Smooth muscle cell (in vitro differentiated cells): ENCODE measurements around the gene AXDND1. TPM values are rescaled to one million over a fixed set of nuclear protein-coding genes. Genes with fewer than 3 reads are reported as not detected.
"Not testable (repeated sequence)": the region's sequence is repeated elsewhere in the genome, so short reads cannot be mapped to it uniquely, and the experiment has no call there.

ENCODE experiments used
- DNase-seq: peaks from one replicate; lab custom pipeline; 2025; ENCODE audit not compliant: unreplicated experiment; lab: John Stamatoyannopoulos, UW
- H2AFZ ChIP-seq: fragments of 200-600 bp; sonication (generic); 2 replicates; pipeline ENCODE4 v1.6.0; 2016; ENCODE audit warnings: antibody characterized with exemption, low read depth, mild to moderate bottlenecking
- H3F3A ChIP-seq: fragments of 200-600 bp; sonication (generic); 2 replicates; pipeline ENCODE4 v1.6.0; 2017; ENCODE audit warnings: antibody characterized with exemption, low read depth
- H3K27ac ChIP-seq: fragments of 200-600 bp; sonication (generic); 2 replicates; pipeline ENCODE4 v1.5.1; 2016; ENCODE audit warnings: low read depth, mild to moderate bottlenecking
- H3K27me3 ChIP-seq: fragments of 200-600 bp; sonication (generic); 2 replicates; pipeline ENCODE4 v1.6.1; 2016; ENCODE audit warnings: low read depth, mild to moderate bottlenecking
- H3K36me3 ChIP-seq: fragments of 200-600 bp; sonication (generic); 2 replicates; pipeline ENCODE4 v1.5.1; 2016; ENCODE audit warnings: low read depth
- H3K4me1 ChIP-seq: fragments of 200-600 bp; sonication (generic); 2 replicates; pipeline ENCODE4 v1.5.1; 2016; ENCODE audit warnings: low read depth
- H3K4me2 ChIP-seq: fragments of 200-600 bp; sonication (generic); 2 replicates; pipeline ENCODE4 v1.6.0; 2016; ENCODE audit warnings: mild to moderate bottlenecking
- H3K4me3 ChIP-seq: fragments of 200-600 bp; sonication (generic); 2 replicates; pipeline ENCODE4 v1.5.1; 2016; ENCODE audit warnings: mild to moderate bottlenecking
- H3K79me2 ChIP-seq: fragments of 200-600 bp; sonication (generic); 2 replicates; pipeline ENCODE4 v1.6.0; 2016; ENCODE audit warnings: low read depth, mild to moderate bottlenecking
- H3K9ac ChIP-seq: fragments of 200-600 bp; sonication (generic); 2 replicates; pipeline ENCODE4 v1.6.0; 2016; ENCODE audit warnings: low read depth
- H3K9me3 ChIP-seq: fragments of 200-600 bp; sonication (generic); replicated peaks from 2 replicates; pipeline ENCODE4 v1.5.1; 2016; ENCODE audit warnings: low read depth
- H4K20me1 ChIP-seq: fragments of 200-600 bp; sonication (generic); 2 replicates; pipeline ENCODE4 v1.6.0; 2016; ENCODE audit warnings: low read depth
- WGBS: methylation state at CpG from one replicate; pipeline ENCODE4 v1.1.7; 2016; ENCODE audit warnings: low lambda C conversion rate; 5-methylcytosine and 5-hydroxymethylcytosine counted together
- polyA plus RNA-seq: library from polyadenylated mRNA; unstranded; fragments of >200 nt; fragmentation: Nextera tagmentation; extraction: Ambion mirVana; gene quantifications from 2 replicates; pipeline ENCODE4 v1.2.1, GENCODE V29; 2016
- total RNA-seq: library from RNA; depleted of rRNA; stranded (reverse); fragments of >200 nt; gene quantifications from 2 replicates; pipeline ENCODE4 v1.2.3, GENCODE V29; 2014
- TF ChIP-seq, protein P1 (sequence below): fragments of 200-600 bp; sonication (generic); IDR thresholded peaks from 2 replicates; pipeline ENCODE4 v1.5.1; 2017; ENCODE audit warnings: borderline replicate concordance, mild to moderate bottlenecking, antibody characterized with exemption; ENCODE audit not compliant: insufficient read depth, poor library complexity, severe bottlenecking

Gene AXDND1
- total and polyA plus RNA-seq, 2 experiments from 2014 or later, result 0.41 TPM; not detected in 1

DNA sequence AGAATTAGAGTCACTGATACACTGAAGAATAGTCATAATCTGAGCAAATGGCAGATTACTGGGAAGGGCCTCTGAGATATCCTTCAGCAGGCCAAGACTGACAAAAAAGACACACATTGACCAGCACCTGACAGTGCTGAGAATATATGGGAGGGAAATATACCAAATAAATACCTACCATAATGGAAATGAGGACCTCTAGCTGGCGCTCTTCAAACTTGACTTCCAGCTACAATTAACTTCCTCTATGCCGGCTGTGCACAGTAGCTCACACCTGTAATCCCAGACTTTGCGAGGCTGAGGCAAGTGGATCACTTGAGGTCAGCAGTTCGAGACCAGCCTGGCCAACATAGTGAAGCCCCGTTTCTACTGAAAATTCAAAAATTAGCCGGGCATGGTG lies 140.4 kb downstream of the AXDND1 start:
- H3K4me2 ChIP-seq, result no peak overlapping the region
- no peak overlapping the region for H3K4me3 ChIP-seq
- H3F3A ChIP-seq, result no peaks in the 10 kb centered on the region
- WGBS, result 90% methylated on average over 6 of the region's 6 CpGs
- H3K36me3 ChIP-seq, result no peaks in the 10 kb centered on the region
- no peaks in the 10 kb centered on the region for H3K9me3 ChIP-seq
- no peak overlapping the region for H3K27ac ChIP-seq
- H2AFZ ChIP-seq, result no peak overlapping the region
- H3K27me3 ChIP-seq, result no peaks in the 10 kb centered on the region
- H3K9ac ChIP-seq, result no peak overlapping the region
- no peaks in the 10 kb centered on the region for H3K4me1 ChIP-seq
- H3K79me2 ChIP-seq, result no peaks in the 10 kb centered on the region
- DNase-seq, result no peak
- H4K20me1 ChIP-seq, result no peaks in the 10 kb centered on the region
- TF ChIP-seq, protein P1, sequence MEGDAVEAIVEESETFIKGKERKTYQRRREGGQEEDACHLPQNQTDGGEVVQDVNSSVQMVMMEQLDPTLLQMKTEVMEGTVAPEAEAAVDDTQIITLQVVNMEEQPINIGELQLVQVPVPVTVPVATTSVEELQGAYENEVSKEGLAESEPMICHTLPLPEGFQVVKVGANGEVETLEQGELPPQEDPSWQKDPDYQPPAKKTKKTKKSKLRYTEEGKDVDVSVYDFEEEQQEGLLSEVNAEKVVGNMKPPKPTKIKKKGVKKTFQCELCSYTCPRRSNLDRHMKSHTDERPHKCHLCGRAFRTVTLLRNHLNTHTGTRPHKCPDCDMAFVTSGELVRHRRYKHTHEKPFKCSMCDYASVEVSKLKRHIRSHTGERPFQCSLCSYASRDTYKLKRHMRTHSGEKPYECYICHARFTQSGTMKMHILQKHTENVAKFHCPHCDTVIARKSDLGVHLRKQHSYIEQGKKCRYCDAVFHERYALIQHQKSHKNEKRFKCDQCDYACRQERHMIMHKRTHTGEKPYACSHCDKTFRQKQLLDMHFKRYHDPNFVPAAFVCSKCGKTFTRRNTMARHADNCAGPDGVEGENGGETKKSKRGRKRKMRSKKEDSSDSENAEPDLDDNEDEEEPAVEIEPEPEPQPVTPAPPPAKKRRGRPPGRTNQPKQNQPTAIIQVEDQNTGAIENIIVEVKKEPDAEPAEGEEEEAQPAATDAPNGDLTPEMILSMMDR, result no peak

GRCh38 chr1:179509384-179509783 lies 143.6 kb downstream of the AXDND1 start:
- WGBS, result 84% methylated on average over 4 of the region's 4 CpGs
- no peaks in the 10 kb centered on the region for H3K36me3 ChIP-seq

GRCh38 chr1:179510038-179510437 lies 144.3 kb downstream of the AXDND1 start:
- TF ChIP-seq, protein P1, result no peak
- no peaks in the 10 kb centered on the region for H3K27me3 ChIP-seq
- H3K36me3 ChIP-seq, result no peaks in the 10 kb centered on the region
- H4K20me1 ChIP-seq, result no peaks in the 10 kb centered on the region
- no peaks in the 10 kb centered on the region for H3F3A ChIP-seq
- no peaks in the 10 kb centered on the region for H3K4me1 ChIP-seq
- no peak overlapping the region for H2AFZ ChIP-seq
- H3K9ac ChIP-seq, result no peak overlapping the region
- 66% methylated on average over 2 of the region's 2 CpGs for WGBS
- DNase-seq, result no peak
- H3K4me3 ChIP-seq, result no peak overlapping the region
- no peaks in the 10 kb centered on the region for H3K79me2 ChIP-seq
- H3K27ac ChIP-seq, result no peak overlapping the region
- H3K4me2 ChIP-seq, result no peak overlapping the region
- H3K9me3 ChIP-seq, result no peaks in the 10 kb centered on the region

More at GRCh38 chr1:179509384-179509783, 143.6 kb downstream of the AXDND1 start:
- Histone ChIP-seq H3K4me1 (no peaks in the 10 kb centered on the region), H3K27me3 (no peaks in the 10 kb centered on the region), H3K9ac (no peak overlapping the region), H3F3A (no peaks in the 10 kb centered on the region), H2AFZ (no peak overlapping the region), H3K4me3 (no peak overlapping the region), H3K79me2 (no peaks in the 10 kb centered on the region), H3K4me2 (no peak overlapping the region), H3K27ac (no peak overlapping the region), H3K9me3 (no peaks in the 10 kb centered on the region), H4K20me1 (no peaks in the 10 kb centered on the region)
- TF ChIP-seq, protein P1, result no peak
- DNase-seq, result no peak

DNA sequence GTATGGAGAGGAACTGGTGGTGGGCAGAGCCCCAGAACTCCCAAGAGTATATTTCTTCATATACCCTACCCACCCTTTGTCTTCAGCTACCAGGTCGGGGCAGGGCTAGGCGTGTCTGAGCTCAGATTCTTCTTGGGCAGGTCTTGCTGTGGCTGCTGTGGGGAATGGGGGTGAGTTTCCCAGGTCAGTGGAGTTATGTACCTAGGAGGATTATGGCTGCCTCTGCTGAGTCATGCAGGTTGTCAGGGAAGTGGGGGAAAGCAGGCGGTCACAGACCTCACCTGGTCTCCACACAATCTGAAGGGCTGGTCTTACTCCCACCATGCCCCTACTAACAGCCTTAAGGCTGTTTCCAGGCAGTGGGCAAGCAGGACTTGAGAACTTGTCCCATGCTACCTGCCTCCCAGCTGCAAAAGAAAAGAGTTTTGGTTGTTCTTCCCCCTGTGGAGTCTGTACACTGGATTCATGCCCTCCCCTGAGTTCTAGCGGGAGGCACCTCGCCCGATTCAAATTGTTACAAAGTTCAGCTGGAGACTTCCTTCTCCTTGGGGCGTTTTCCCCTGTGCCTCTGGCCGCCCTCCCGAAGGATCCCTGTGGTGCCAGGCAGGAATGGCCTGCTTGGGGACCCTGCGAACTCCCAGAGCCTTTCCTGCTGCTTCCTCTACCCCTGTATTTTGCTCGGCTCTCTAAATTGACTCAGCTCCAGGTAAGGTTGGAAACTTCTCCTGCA lies 151.4 kb downstream of the AXDND1 start:
- H3F3A ChIP-seq, result no peaks in the 10 kb centered on the region
- H3K36me3 ChIP-seq, result no peaks in the 10 kb centered on the region
- H3K27me3 ChIP-seq, result no peaks in the 10 kb centered on the region

DNA sequence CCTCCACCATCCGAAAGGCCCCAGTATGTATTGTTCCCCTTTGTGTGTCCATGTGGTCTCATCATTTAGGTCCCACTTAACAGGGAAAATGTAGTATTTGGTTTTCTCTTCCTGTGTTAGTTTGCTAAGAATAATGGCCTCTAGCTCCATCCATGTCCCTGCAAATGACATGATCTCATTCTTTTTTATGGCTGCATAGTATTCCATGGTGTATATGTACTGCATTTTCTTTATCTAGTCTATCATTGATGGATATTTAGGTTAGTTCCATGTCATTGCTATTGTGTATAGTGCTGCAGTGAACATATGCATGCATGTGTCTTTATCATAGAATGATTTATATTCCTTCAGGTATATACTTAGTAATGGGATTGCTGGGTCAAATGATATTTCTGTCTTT lies 152.8 kb downstream of the AXDND1 start:
- 96% methylated on average over 1 of the region's 1 CpG for WGBS
- H3K4me1 ChIP-seq, H3K79me2 ChIP-seq, H3K4me2 ChIP-seq, H2AFZ ChIP-seq, H3K27ac ChIP-seq, H3K4me3 ChIP-seq, H3K9me3 ChIP-seq, H3K36me3 ChIP-seq, H3F3A ChIP-seq, DNase-seq, H3K9ac ChIP-seq, H3K27me3 ChIP-seq, H4K20me1 ChIP-seq: not testable (repeated sequence)

More for the DNA sequence above, 151.4 kb downstream of the AXDND1 start:
- H3K9ac ChIP-seq, result no peak overlapping the region
- H3K4me1 ChIP-seq, result no peaks in the 10 kb centered on the region
- no peak overlapping the region for H3K4me3 ChIP-seq
- no peak overlapping the region for H2AFZ ChIP-seq
- H3K4me2 ChIP-seq, result no peak overlapping the region
- H3K79me2 ChIP-seq, result no peaks in the 10 kb centered on the region
- WGBS, result 78% methylated on average over 11 of the region's 11 CpGs
- TF ChIP-seq, protein P1, result no peak
- no peak overlapping the region for H3K27ac ChIP-seq
- no peak for DNase-seq
- H3K9me3 ChIP-seq, result no peaks in the 10 kb centered on the region
- no peaks in the 10 kb centered on the region for H4K20me1 ChIP-seq
